Activated T-helper 1 cell treated with anti-CD3 and anti-CD28 coated beads, Interleukin-12 subunit alpha, Interleukin-12 subunit beta, Interleukin-2, Interleukin-4 antibody, amounts not matched to agents 30 ng/mL and 10 ng/mL and 1 ng/mL, durations not matched to agents 14 hours and 24 hours and 36 hours (primary cell): ENCODE results near the gene MAGED1. TPM values are rescaled to one million over a fixed set of nuclear protein-coding genes. Genes with fewer than 3 reads are reported as not detected.

Experiments used
- DNase-seq: peaks from one replicate; pipeline ENCODE4 v3.0.0; 2021; ENCODE audit warnings: low spot score
- H3K27ac Mint-ChIP-seq: one replicate; pipeline ENCODE4 v1.8.0; 2021; ENCODE audit warnings: mild to moderate bottlenecking, mixed read lengths
- H3K27me3 Mint-ChIP-seq: one replicate; pipeline ENCODE4 v1.8.0; 2022; ENCODE audit warnings: mild to moderate bottlenecking, moderate library complexity, mixed read lengths; ENCODE audit not compliant: insufficient read depth
- H3K36me3 Mint-ChIP-seq: one replicate; pipeline ENCODE4 v1.8.0; 2021; ENCODE audit warnings: low read depth, mixed read lengths
- H3K4me1 Mint-ChIP-seq: one replicate; pipeline ENCODE4 v1.8.0; 2021; ENCODE audit warnings: low read depth, mixed read lengths
- H3K4me3 Mint-ChIP-seq: one replicate; pipeline ENCODE4 v1.8.0; 2021; ENCODE audit warnings: mild to moderate bottlenecking, moderate library complexity, mixed read lengths
- H3K9me3 Mint-ChIP-seq: one replicate; pipeline ENCODE4 v1.8.0; 2021; ENCODE audit warnings: mixed read lengths
- intact Hi-C: fragments of 100-400 bp; cut with micrococcal nuclease; formaldehyde crosslinking; loops from one replicate; pipeline ENCODE4 v1.15.1; 2024
- total RNA-seq: library from RNA; stranded (reverse); gene quantifications from 2 replicates; pipeline ENCODE4 v1.2.3, GENCODE V29; 2022

Gene MAGED1
- total RNA-seq, 1 donor from 2014 or later: 32.7 TPM

DNA sequence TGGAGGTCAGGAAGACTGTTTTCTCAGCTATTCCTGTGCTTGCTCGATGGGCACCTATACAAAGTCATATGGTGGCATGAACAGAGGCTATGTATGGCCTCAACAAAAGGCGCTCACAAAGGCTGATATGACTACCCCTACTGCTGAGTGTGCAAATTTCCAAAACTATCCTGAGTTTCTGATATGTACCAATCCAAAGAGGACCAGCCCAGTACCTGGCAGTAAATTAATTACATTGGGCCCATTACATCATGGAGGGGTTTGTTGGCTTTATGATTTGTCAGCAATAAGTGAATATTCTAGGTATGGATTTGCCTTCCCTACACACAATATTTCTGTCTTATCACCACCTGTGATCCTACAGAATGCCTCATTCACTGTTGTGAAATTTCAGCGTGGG, 12.3 kb downstream of the MAGED1 start:
- Mint-ChIP-seq H3K36me3 (peaks cover 14% of the 10 kb centered on the region), H3K4me3 (no peak overlapping the region), H3K27ac (no peak overlapping the region), H3K27me3 (no peaks in the 10 kb centered on the region), H3K4me1 (peaks cover 8% of the 10 kb centered on the region), H3K9me3 (no peaks in the 10 kb centered on the region)
- no peak for DNase-seq
- intact Hi-C loops: no loop called here

DNA sequence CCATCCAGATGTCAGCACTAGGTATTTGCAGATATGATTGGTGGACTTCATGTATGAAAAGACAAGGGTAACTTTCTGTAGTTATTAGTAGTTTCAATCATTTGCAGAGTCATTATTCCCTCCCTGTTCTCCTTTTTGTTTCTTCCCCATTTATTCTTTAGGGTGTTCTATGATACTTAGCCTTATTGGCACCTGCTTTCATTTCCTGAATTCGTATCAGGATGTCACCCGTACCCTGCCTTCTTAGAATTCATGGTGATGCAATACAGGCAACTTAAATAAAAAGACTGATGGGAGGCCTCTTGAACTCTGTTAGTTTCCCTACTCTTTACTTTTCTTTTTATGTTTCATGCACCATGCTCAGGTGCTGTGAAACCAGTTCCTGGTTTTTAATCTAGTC, 24.2 kb downstream of the MAGED1 start:
- no peak overlapping the region for H3K4me3 Mint-ChIP-seq
- H3K4me1 Mint-ChIP-seq: peaks cover 5% of the 10 kb centered on the region
- no peaks in the 10 kb centered on the region for H3K36me3 Mint-ChIP-seq
- H3K27ac Mint-ChIP-seq: no peak overlapping the region
- H3K27me3 Mint-ChIP-seq: peaks cover 5% of the 10 kb centered on the region
- H3K9me3 Mint-ChIP-seq: no peaks in the 10 kb centered on the region
- intact Hi-C loops: no loop called here
- DNase-seq: no peak

DNA sequence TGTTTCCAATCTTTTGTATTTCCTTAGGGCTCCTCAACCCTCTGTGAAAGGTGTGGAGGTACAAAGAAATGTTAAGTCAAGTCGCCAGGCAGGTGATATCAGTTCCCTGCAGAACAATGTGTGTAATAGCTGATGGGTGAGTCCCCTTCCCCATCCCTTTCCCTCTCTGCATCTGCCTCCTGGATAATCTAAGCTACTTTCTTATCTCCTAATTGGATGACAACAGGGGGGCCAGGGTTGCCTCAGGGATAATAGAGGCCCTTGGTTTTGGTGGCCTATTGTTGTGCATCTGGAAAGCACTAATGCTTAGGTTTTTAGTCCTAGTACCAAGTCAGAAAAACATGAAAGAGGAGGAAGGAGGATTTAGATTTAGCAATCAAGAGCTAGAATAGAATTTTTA, 29.1 kb downstream of the MAGED1 start:
- no peaks in the 10 kb centered on the region for H3K36me3 Mint-ChIP-seq
- no peak overlapping the region for H3K4me3 Mint-ChIP-seq
- no peak for DNase-seq
- H3K4me1 Mint-ChIP-seq: peaks cover 5% of the 10 kb centered on the region
- intact Hi-C loops: no loop called here
- H3K9me3 Mint-ChIP-seq: no peaks in the 10 kb centered on the region
- peaks cover 5% of the 10 kb centered on the region for H3K27me3 Mint-ChIP-seq
- H3K27ac Mint-ChIP-seq: no peak overlapping the region

DNA sequence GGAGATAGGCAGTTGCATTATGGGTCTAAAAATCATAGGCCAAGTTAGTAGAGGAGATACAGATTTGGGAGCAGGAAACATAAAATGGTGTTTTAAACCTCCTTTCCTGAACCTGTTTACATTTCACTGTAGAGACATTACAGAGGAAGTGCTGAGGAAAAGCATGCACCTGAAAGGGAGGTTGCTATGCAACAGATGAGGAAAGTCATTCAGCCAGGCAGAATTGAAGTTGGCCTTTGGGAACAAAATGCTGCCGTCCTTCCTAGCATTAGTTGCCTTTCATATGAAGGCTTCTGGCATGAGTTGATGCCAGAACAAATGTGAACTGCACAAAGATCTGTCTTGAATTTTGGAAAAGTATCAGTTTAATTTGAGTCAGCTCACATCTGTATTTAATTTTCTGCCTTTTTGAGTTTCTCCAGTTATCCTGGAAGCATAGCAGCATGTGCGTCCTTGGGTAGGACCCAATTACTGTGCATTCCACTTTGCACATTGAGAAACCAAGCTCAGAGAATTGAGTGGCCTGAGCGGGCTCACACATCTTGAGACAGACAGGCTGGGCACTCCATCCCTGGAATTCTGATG, 38.2 kb downstream of the MAGED1 start:
- H3K27ac Mint-ChIP-seq: no peak overlapping the region
- intact Hi-C loops: no loop called here
- no peak for DNase-seq
- no peaks in the 10 kb centered on the region for H3K36me3 Mint-ChIP-seq
- no peaks in the 10 kb centered on the region for H3K9me3 Mint-ChIP-seq
- no peaks in the 10 kb centered on the region for H3K4me1 Mint-ChIP-seq
- no peaks in the 10 kb centered on the region for H3K27me3 Mint-ChIP-seq
- H3K4me3 Mint-ChIP-seq: no peak overlapping the region

Other genes starting within 250 kb of the MAGED1 start
- gene CENPVL2, start 210.8 kb upstream of the MAGED1 start, total RNA-seq: not detected in 2 replicates
- gene CENPVL1, start 183.1 kb upstream of the MAGED1 start, total RNA-seq: not detected in 2 replicates
- gene GSPT2, start 150.2 kb upstream of the MAGED1 start, total RNA-seq: 12.7 and 13.7 TPM in 2 replicates
- gene MAGED4B, start 175.6 kb downstream of the MAGED1 start, total RNA-seq: 0.32 TPM in 1 of 2 replicates, not detected in the other